ENCODE data around the gene SLC4A8.
"Not testable (repeated sequence)": the region's sequence is repeated elsewhere in the genome, so short reads cannot be mapped to it uniquely, and the experiment has no call there.

The SLC4A8 gene

GRCh38 chr12:51511546-51512260, 87.1 kb downstream of the SLC4A8 start:
- peaks cover 10% of the 10 kb centered on the region for H3K36me3 Mint-ChIP-seq
- H3K27me3 Mint-ChIP-seq = no peaks in the 10 kb centered on the region
- no peaks in the 10 kb centered on the region for H3K9me3 Mint-ChIP-seq (ENCODE audit: low read depth)
- no peak overlapping the region for H3K4me3 Mint-ChIP-seq
- no peak overlapping the region for H3K27ac Mint-ChIP-seq
- no peaks in the 10 kb centered on the region for H3K4me1 Mint-ChIP-seq (ENCODE audit: low read depth)

GRCh38 chr12:51512438-51512837, 87.8 kb downstream of the SLC4A8 start:
- Mint-ChIP-seq H3K27me3 (no peaks in the 10 kb centered on the region), H3K4me1 (ENCODE audit: low read depth) (no peaks in the 10 kb centered on the region), H3K9me3 (ENCODE audit: low read depth) (no peaks in the 10 kb centered on the region), H3K4me3 (no peak overlapping the region), H3K27ac (no peak overlapping the region), H3K36me3 (peaks cover 10% of the 10 kb centered on the region)

- H3K4me1 Mint-ChIP-seq (ENCODE audit: low read depth); H3K9me3 Mint-ChIP-seq (ENCODE audit: low read depth); H3K27me3 Mint-ChIP-seq; H3K27ac Mint-ChIP-seq; H3K4me3 Mint-ChIP-seq; H3K36me3 Mint-ChIP-seq: not testable (repeated sequence)
Measured at GRCh38 chr12:51515037-51515436, 90.4 kb downstream of the SLC4A8 start.

GRCh38 chr12:51517316-51517715, 92.7 kb downstream of the SLC4A8 start:
- peaks cover 7% of the 10 kb centered on the region for H3K36me3 Mint-ChIP-seq
- no peaks in the 10 kb centered on the region for H3K9me3 Mint-ChIP-seq (ENCODE audit: low read depth)
- no peaks in the 10 kb centered on the region for H3K27me3 Mint-ChIP-seq
- no peak overlapping the region for H3K27ac Mint-ChIP-seq
- H3K4me1 Mint-ChIP-seq (ENCODE audit: low read depth) = no peaks in the 10 kb centered on the region
- no peak overlapping the region for H3K4me3 Mint-ChIP-seq

- Mint-ChIP-seq H3K36me3 (peaks cover 4% of the 10 kb centered on the region), H3K9me3 (ENCODE audit: low read depth) (no peaks in the 10 kb centered on the region), H3K4me3 (no peak overlapping the region), H3K27ac (no peak overlapping the region), H3K27me3 (no peaks in the 10 kb centered on the region), H3K4me1 (ENCODE audit: low read depth) (no peaks in the 10 kb centered on the region)
Measured at GRCh38 chr12:51517800-51518199, 93.2 kb downstream of the SLC4A8 start.

DNA sequence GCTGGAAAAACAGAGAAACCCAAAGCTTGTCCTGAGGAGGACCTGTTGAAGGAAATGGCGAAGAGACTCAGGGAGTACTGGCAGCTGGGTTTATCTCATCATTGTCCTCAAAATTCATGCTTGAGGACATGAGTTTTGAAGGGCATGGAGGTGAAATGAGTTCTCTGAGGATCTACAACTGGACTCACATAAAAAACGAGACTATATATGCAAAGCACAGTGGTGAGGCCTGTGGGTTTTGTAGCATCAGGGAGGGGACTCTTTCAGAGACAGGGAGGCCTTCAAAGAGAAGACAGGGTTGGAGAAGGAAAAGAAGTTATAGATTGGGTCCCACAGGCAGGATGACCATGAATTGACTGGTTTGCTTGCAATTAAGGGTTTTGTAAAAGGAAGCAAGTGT, 95.1 kb downstream of the SLC4A8 start:
- Mint-ChIP-seq H3K4me3 (no peak overlapping the region), H3K27me3 (no peaks in the 10 kb centered on the region), H3K27ac (no peak overlapping the region), H3K9me3 (ENCODE audit: low read depth) (no peaks in the 10 kb centered on the region), H3K36me3 (no peaks in the 10 kb centered on the region), H3K4me1 (ENCODE audit: low read depth) (no peaks in the 10 kb centered on the region)

DNA sequence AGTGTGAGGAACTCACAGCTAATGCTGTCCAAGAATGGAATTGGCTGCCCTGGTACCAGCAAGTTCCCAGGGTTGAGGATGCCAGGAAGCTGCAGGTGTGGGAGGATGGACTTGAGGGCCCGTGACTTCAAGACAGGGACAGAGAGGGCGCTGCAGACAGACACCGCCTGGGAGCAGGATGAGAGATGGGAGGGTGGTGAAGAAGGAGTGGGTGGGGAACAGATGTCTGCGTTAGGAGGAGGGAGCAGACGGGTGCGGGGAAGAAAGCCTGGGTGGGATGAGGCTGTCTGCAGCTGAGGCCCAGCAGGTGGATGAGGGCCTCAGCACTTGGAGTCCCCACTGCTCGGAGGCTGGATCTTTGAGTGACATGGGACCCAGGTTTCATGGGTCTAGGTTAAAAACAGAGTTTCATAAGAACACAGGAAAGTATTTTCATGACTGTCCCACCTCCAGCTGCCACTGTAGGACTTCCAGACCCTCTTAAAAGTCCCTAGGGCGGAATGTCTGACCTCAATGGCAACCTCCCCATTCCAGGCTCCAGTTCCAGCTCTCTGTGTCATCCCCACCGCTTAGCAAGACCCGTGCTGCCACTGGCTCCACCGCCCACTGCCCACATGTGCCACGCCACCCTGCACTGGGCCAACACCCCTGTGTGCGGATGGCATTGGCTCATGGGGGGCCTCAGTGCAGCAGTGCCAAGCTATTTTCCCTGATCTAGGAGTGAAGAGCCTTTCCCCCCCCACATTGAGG, 96.1 kb downstream of the SLC4A8 start:
- no peaks in the 10 kb centered on the region for H3K36me3 Mint-ChIP-seq
- no peaks in the 10 kb centered on the region for H3K4me1 Mint-ChIP-seq (ENCODE audit: low read depth)
- H3K27ac Mint-ChIP-seq = no peak overlapping the region
- no peaks in the 10 kb centered on the region for H3K27me3 Mint-ChIP-seq
- no peaks in the 10 kb centered on the region for H3K9me3 Mint-ChIP-seq (ENCODE audit: low read depth)
- no peak overlapping the region for H3K4me3 Mint-ChIP-seq

GRCh38 chr12:51521554-51522276, 97.1 kb downstream of the SLC4A8 start:
- Mint-ChIP-seq H3K9me3 (ENCODE audit: low read depth) (no peaks in the 10 kb centered on the region), H3K27me3 (no peaks in the 10 kb centered on the region), H3K27ac (no peak overlapping the region), H3K36me3 (no peaks in the 10 kb centered on the region), H3K4me1 (ENCODE audit: low read depth) (no peaks in the 10 kb centered on the region), H3K4me3 (no peak overlapping the region)

- H3K27me3 Mint-ChIP-seq = no peaks in the 10 kb centered on the region
- no peaks in the 10 kb centered on the region for H3K4me1 Mint-ChIP-seq (ENCODE audit: low read depth)
- H3K36me3 Mint-ChIP-seq = no peaks in the 10 kb centered on the region
- H3K4me3 Mint-ChIP-seq = no peak overlapping the region
- H3K9me3 Mint-ChIP-seq (ENCODE audit: low read depth) = no peaks in the 10 kb centered on the region
- H3K27ac Mint-ChIP-seq = no peak overlapping the region
Measured at GRCh38 chr12:51522696-51523095, 98.1 kb downstream of the SLC4A8 start.

DNA sequence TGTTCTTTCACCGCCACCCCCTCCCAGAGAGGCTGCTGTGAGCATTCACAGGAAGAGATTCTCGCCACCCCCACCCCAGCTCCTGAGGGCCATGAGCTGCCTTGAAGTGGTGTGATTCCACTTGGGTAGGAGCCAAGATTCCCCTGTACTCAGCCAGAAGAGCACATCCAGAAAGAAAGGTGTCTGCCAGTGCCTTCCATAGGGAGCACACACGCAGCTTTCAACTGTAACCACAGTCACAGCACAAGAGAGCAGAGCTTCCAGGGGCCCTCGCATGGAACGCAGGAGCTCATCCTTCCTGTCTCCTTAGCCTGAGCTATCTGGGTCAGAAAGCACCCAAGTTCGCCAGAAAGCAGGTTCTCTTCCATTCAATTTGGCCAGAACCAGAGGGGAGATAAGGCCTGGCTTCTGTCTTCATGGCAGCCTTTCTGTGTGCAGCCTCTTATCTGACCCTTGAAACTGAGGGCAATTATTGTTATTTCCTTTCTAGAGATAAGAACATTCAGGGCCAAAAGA, 99.8 kb downstream of the SLC4A8 start:
- H3K4me3 Mint-ChIP-seq = no peak overlapping the region

GRCh38 chr12:51525518-51525917, 100.9 kb downstream of the SLC4A8 start:
- Mint-ChIP-seq H3K4me1 (ENCODE audit: low read depth) (no peaks in the 10 kb centered on the region), H3K36me3 (no peaks in the 10 kb centered on the region), H3K4me3 (no peak overlapping the region), H3K27ac (no peak overlapping the region), H3K27me3 (no peaks in the 10 kb centered on the region), H3K9me3 (ENCODE audit: low read depth) (no peaks in the 10 kb centered on the region)

More for the DNA sequence above, 99.8 kb downstream of the SLC4A8 start:
- no peaks in the 10 kb centered on the region for H3K27me3 Mint-ChIP-seq
- no peaks in the 10 kb centered on the region for H3K9me3 Mint-ChIP-seq (ENCODE audit: low read depth)
- H3K36me3 Mint-ChIP-seq = no peaks in the 10 kb centered on the region
- H3K27ac Mint-ChIP-seq = no peak overlapping the region
- H3K4me1 Mint-ChIP-seq (ENCODE audit: low read depth) = no peaks in the 10 kb centered on the region

DNA sequence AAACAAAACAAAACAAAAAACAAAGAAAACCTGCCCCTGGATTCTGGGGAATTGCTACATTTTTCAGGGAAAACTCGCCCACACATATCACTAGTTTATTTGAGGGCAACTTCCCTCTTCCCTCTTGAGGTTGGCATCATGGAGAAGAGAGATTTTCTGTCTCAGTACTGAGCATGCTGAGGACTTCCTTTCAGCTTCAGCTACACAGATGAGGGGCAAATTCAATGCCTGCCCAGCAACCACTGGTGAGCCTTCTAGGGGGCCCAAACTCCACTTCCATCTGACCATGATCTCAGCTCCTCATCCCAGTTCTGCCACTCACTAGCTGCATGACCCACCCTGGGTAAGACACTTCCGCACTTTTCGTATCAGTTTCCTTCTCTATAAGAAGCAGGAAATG, 103.3 kb downstream of the SLC4A8 start:
- Mint-ChIP-seq H3K36me3 (no peaks in the 10 kb centered on the region), H3K27me3 (no peaks in the 10 kb centered on the region), H3K4me1 (ENCODE audit: low read depth) (peaks cover 6% of the 10 kb centered on the region), H3K27ac (no peak overlapping the region), H3K4me3 (no peak overlapping the region), H3K9me3 (ENCODE audit: low read depth) (no peaks in the 10 kb centered on the region)

DNA sequence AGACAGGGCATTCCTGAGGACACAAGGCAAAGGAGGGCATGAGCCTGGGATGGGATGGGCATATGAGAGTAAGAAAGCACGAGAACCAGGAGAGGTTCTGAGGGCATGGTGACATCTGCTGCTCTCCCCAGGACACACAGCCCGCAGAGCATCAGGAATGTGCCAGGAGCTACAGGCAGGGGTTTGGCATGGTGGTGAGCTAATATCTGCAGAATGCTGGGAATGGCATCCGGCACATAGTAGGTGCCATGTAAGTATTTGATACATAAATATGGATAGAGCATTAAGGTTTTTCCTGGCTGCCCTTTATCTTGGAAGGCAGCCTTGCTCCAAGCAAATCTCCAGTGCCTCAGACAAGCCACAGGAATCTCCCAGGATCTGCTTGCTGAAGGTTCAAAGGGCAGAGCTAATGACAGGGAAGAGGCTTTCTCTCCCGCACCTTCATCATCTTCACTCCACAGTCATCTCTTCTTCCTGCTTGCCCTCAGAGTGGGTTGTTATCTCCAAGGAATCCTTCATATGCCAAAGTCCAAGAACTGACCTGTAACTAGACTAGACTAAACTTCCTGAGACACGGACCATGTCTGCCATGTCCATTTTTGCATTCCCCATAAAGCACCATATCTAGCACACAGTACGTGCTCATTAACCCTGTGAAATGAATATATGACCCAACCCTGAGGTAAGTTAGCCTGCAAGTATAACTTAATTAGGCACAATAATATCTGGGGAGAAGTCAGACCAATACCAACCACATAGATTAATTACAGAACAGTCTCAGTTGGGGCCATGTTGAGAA, 104.4 kb downstream of the SLC4A8 start:
- Mint-ChIP-seq H3K27me3 (no peaks in the 10 kb centered on the region), H3K4me1 (ENCODE audit: low read depth) (peaks cover 6% of the 10 kb centered on the region), H3K4me3 (no peak overlapping the region), H3K27ac (no peak overlapping the region), H3K36me3 (no peaks in the 10 kb centered on the region), H3K9me3 (ENCODE audit: low read depth) (no peaks in the 10 kb centered on the region)

DNA sequence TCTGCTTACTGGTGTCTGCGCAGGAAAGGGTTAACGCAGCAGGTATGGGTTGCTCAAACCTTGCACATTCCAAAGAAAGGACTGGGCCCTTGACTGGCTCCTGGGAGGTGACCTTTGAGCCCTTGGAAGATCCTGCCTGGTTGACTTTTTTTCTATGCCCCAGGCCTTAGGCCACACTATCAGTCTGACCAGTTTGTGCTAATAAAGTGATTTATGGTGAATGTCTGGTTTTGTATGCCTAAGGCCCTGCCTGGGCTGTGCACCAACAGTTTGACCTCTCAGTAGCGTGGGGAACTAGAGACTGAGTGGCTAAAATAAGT, 105.0 kb downstream of the SLC4A8 start:
- Mint-ChIP-seq H3K9me3 (ENCODE audit: low read depth) (no peaks in the 10 kb centered on the region), H3K36me3 (no peaks in the 10 kb centered on the region), H3K4me3 (no peak overlapping the region), H3K4me1 (ENCODE audit: low read depth) (peaks cover 6% of the 10 kb centered on the region), H3K27ac (no peak overlapping the region), H3K27me3 (peaks cover 2% of the 10 kb centered on the region)

GRCh38 chr12:51530208-51530607, 105.6 kb downstream of the SLC4A8 start:
- H3K36me3 Mint-ChIP-seq = no peaks in the 10 kb centered on the region
- no peak overlapping the region for H3K4me3 Mint-ChIP-seq
- H3K27ac Mint-ChIP-seq = no peak overlapping the region
- H3K4me1 Mint-ChIP-seq (ENCODE audit: low read depth) = peaks cover 6% of the 10 kb centered on the region
- peaks cover 3% of the 10 kb centered on the region for H3K27me3 Mint-ChIP-seq
- H3K9me3 Mint-ChIP-seq (ENCODE audit: low read depth) = no peaks in the 10 kb centered on the region

Measured in activated naive CD8-positive, alpha-beta T cell (primary cell).